Heart right ventricle (tissue), 16 donors: ENCODE data around the gene FAM199X. TPM values are rescaled to one million over a fixed set of nuclear protein-coding genes. Genes with fewer than 3 reads are reported as not detected.

Experiments
- ATAC-seq, 8 donors: fragments of 200-7000 bp; cut with Tn5 transposase; one replicate each; pipeline ENCODE4 v1.9.1; 2020; ENCODE audit warnings: mild to moderate bottlenecking in 8 of 8, moderate library complexity in 8 of 8, moderate number of reproducible peaks in 1 of 8
- DNase-seq, 2 donors: peaks; one replicate each; pipeline ENCODE4 v3.0.0-alpha.2; 2020
- H3K27ac ChIP-seq, 10 donors: fragments of 200-600 bp; sonication (generic) in 2 of 10; one replicate each; pipeline versions ENCODE4 v1.5.0 to v1.8.0; 2020 to 2022; ENCODE audit warnings: mild to moderate bottlenecking in 3 of 10
- H3K27me3 ChIP-seq, 7 donors: fragments of 200-600 bp; one replicate each; pipeline ENCODE4 v1.8.0; 2021 to 2022; ENCODE audit warnings: mild to moderate bottlenecking in 2 of 7
- H3K36me3 ChIP-seq, 9 donors: fragments of 200-600 bp; sonication (generic) in 1 of 9; one replicate each; pipeline versions ENCODE4 v1.5.0 to v1.8.0; 2020 to 2022; ENCODE audit warnings: mild to moderate bottlenecking in 2 of 9
- H3K4me1 ChIP-seq, 9 donors: fragments of 200-600 bp; sonication (generic) in 1 of 9; one replicate each; pipeline versions ENCODE4 v1.5.0 to v1.8.0; 2020 to 2022; ENCODE audit warnings: mild to moderate bottlenecking in 4 of 9
- H3K4me3 ChIP-seq, 10 donors: fragments of 200-600 bp; sonication (generic) in 2 of 10; one replicate each; pipeline versions ENCODE4 v1.5.0 to v1.8.0; 2020 to 2022; ENCODE audit warnings: mild to moderate bottlenecking in 7 of 10, moderate library complexity in 2 of 10
- H3K9me3 ChIP-seq, 11 donors: fragments of 200-600 bp in 10 of 11; sonication (generic) in 2 of 11; one replicate each; pipeline versions ENCODE4 v1.5.0 to v1.8.0; 2013 to 2022; ENCODE audit warnings: mild to moderate bottlenecking in 2 of 11, control low read depth in 1 of 11, moderate library complexity in 1 of 11
- CTCF ChIP-seq, 9 donors: fragments of 200-600 bp; sonication (generic) in 2 of 9; IDR thresholded peaks; one replicate each; pipeline versions ENCODE4 v1.5.0 to v1.8.0; 2021 to 2022; ENCODE audit warnings: antibody characterized with exemption in 9 of 9, mild to moderate bottlenecking in 5 of 9, moderate library complexity in 1 of 9
- WGBS, 2 donors: extraction: QIAGEN DNeasy Blood & Tissue Kit; methylation state at CpG; one replicate each; pipeline ENCODE4 v1.1.7; 2013; ENCODE audit warnings: inconsistent platforms in 1 of 2; 5-methylcytosine and 5-hydroxymethylcytosine counted together
- intact Hi-C, 10 donors: fragments of 100-400 bp; cut with DNase I; formaldehyde crosslinking; loops; one replicate each; pipeline versions ENCODE4 v1.11.1 to v1.14.2; 2022
- polyA plus RNA-seq, 2 donors: library from polyadenylated mRNA; stranded (reverse); fragments of 200-250 nt; gene quantifications; one replicate each; pipeline ENCODE4 v1.2.3, GENCODE V29; 2013
- total RNA-seq, 10 donors: library from RNA; stranded (reverse); fragmentation: NEBNext Ultra II Directional in 3 of 10; extraction: Animal tissue kit (Norgen Biotek cat#: 25700) in 3 of 10; gene quantifications; one replicate each; pipeline versions ENCODE4 v1.2.1 to v1.2.4, GENCODE V29; 2021 to 2023
- donor health status: Arrhythmogenic right ventricular cardiomyopathy.
- donor health status: ischemic (EF 13 %, LVEDD 7.1; RV severe dilation, severe dysfunction).
- donor health status: healthy with polysubstance abuse.
- donor health status: DM: no; HTN: yes; CAD: no.
- donor health status: DM: no; HTN: no; CAD: no.
- donor health status: ischemic (EF 25% LVEDD 6.9; RV normal size, moderate dysfunction).
- donor health status: ischemic (EF 25% LVEDD 5.7; RV mildly dilated, moderate dysfunction).
- donor health status: healthy.
- donor health status: DM: yes; HTN: yes; CAD: no.
- donor health status: Ischemic cardiomyopathy.
- donor health status: ischemic (EF 35%, LVEDD 5.7; RV mildly dilated, moderate dysfunction).
- donor health status: nonischemic (EF 11% LVEDD 7.7; RV severe dilation, severe dysfunction).
- donor health status: DM: yes; HTN: yes; CAD: no.
- donor health status: PGD.
- donor health status: ischemic (EF 29% LVEDD 5.4; RV normal size, mild dysfunction).
- donor health status: nonischemic (EF 23%, LVEDD 6.1; RV moderate dilation, normal function).

FAM199X gene
- total and polyA plus RNA-seq, 12 donors: 4.2 to 12.8 (median 10.9) TPM

GRCh38 chrX:104189837-104190236 is 23.6 kb downstream of the FAM199X start:
- Histone ChIP-seq H3K27me3 (peaks cover 0 to 51% (median 0%) of the 10 kb centered on the region in 7 donors), H3K9me3 (no peaks in the 10 kb centered on the region), H3K36me3 (peaks cover 0 to 86% (median 12%) of the 10 kb centered on the region in 9 donors), H3K4me3 (no peak overlapping the region), H3K27ac (no peak overlapping the region), H3K4me1 (no peaks in the 10 kb centered on the region)
- ATAC-seq: no peak
- DNase-seq: no peak
- intact Hi-C loops: loop anchor here in 3 of 10 donors (10.0 kb wide), 2 partner anchors 85 to 155 kb away; no protein-coding TSS in a partner anchor
- WGBS, 2 donors: 90 to 92% methylated on average over 5 of the region's 5 CpGs
- no peak for TF ChIP-seq CTCF (IDR thresholded peaks at IDR 0.05)

- H3K36me3 ChIP-seq: peaks cover 0 to 70% (median 5%) of the 10 kb centered on the region in 9 donors
- intact Hi-C loops: loop anchor here in 3 of 10 donors (10.0 kb wide), 2 partner anchors 81 to 151 kb away; no protein-coding TSS in a partner anchor
- ATAC-seq: no peak
Measured at GRCh38 chrX:104193485-104193884, 27.2 kb downstream of the FAM199X start.

GRCh38 chrX:104195013-104195412 is 28.8 kb downstream of the FAM199X start:
- no peak for ATAC-seq
- peaks cover 0 to 5% (median 0%) of the 10 kb centered on the region in 9 donors for H3K4me1 ChIP-seq
- DNase-seq: no peak
- intact Hi-C loops: loop anchor here in 7 of 10 donors (2.0 to 10.0 kb wide), 5 partner anchors 76 to 150 kb away; no protein-coding TSS in a partner anchor
- no peak for TF ChIP-seq CTCF (IDR thresholded peaks at IDR 0.05)
- no peaks in the 10 kb centered on the region for H3K9me3 ChIP-seq
- no peak overlapping the region for H3K4me3 ChIP-seq
- H3K27me3 ChIP-seq: peaks cover 0 to 40% (median 0%) of the 10 kb centered on the region in 7 donors
- WGBS, 2 donors: 19 to 29% methylated on average over 1 of the region's 1 CpG
- peaks cover 0 to 55% (median under 1%) of the 10 kb centered on the region in 9 donors for H3K36me3 ChIP-seq
- H3K27ac ChIP-seq: no peak overlapping the region

More at GRCh38 chrX:104193485-104193884, 27.2 kb downstream of the FAM199X start:
- no peak for DNase-seq
- Histone ChIP-seq H3K9me3 (no peaks in the 10 kb centered on the region), H3K27ac (no peak overlapping the region), H3K27me3 (peaks cover 0 to 45% (median 0%) of the 10 kb centered on the region in 7 donors), H3K4me3 (no peak overlapping the region), H3K4me1 (peaks cover 0 to 5% (median 0%) of the 10 kb centered on the region in 9 donors)
- no peak for TF ChIP-seq CTCF (IDR thresholded peaks at IDR 0.05)
- WGBS, 2 donors: 89 to 93% methylated on average over 2 of the region's 2 CpGs

- ATAC-seq (no peak), DNase-seq (no peak)
- Histone ChIP-seq H3K27me3 (peaks cover 0 to 39% (median 0%) of the 10 kb centered on the region in 7 donors), H3K36me3 (peaks cover 0 to 52% (median 0%) of the 10 kb centered on the region in 9 donors), H3K9me3 (no peaks in the 10 kb centered on the region), H3K27ac (no peak overlapping the region), H3K4me3 (no peak overlapping the region), H3K4me1 (peaks cover 0 to 5% (median 0%) of the 10 kb centered on the region in 9 donors)
- intact Hi-C loops: loop anchor here in 7 of 10 donors (2.0 to 10.0 kb wide), 5 partner anchors 75 to 149 kb away; no protein-coding TSS in a partner anchor
- TF ChIP-seq CTCF (IDR thresholded peaks at IDR 0.05): peak; percentile 37 to 84 (median 68)
- WGBS, 2 donors: 92 to 98% methylated on average over 1 of the region's 1 CpG
Measured at GRCh38 chrX:104195489-104196084, 29.3 kb downstream of the FAM199X start.
